ENCODE data around the gene SMARCC2.

Gene SMARCC2

GRCh38 chr12:56152132-56152755, 37.0 kb downstream of the SMARCC2 start, which contains the start of gene MYL6B:
TSS of gene MYL6B (plus strand) at chr12:56152587. CDS start at chr12:56153919, 1,332 bp downstream.
- DNase-seq (ENCODE audit: low read depth, low spot score) = peak; percentile 90

GRCh38 chr12:56151672-56152131, 37.6 kb downstream of the SMARCC2 start:
- peak; percentile 44 for DNase-seq (ENCODE audit: low read depth, low spot score)

GRCh38 chr12:56150563-56150962, 38.7 kb downstream of the SMARCC2 start:
- no peak for DNase-seq (ENCODE audit: low read depth, low spot score)

GRCh38 chr12:56146492-56147460, 42.5 kb downstream of the SMARCC2 start:
- DNase-seq (ENCODE audit: low read depth, low spot score) = no peak

- no peak for DNase-seq (ENCODE audit: low read depth, low spot score)
Observed at GRCh38 chr12:56145217-56145616, 44.1 kb downstream of the SMARCC2 start.

GRCh38 chr12:56143870-56144269, 45.4 kb downstream of the SMARCC2 start:
- no peak for DNase-seq (ENCODE audit: low read depth, low spot score)

GRCh38 chr12:56143217-56143616, 46.1 kb downstream of the SMARCC2 start:
- DNase-seq (ENCODE audit: low read depth, low spot score) = no peak

- DNase-seq (ENCODE audit: low read depth, low spot score) = no peak
Observed at GRCh38 chr12:56141946-56142784, 47.1 kb downstream of the SMARCC2 start.

GRCh38 chr12:56137853-56138571, 51.3 kb downstream of the SMARCC2 start:
- no peak for DNase-seq (ENCODE audit: low read depth, low spot score)

GRCh38 chr12:56134897-56135296, 54.4 kb downstream of the SMARCC2 start:
- DNase-seq (ENCODE audit: low read depth, low spot score) = no peak

GRCh38 chr12:56130876-56131275, 58.4 kb downstream of the SMARCC2 start:
- no peak for DNase-seq (ENCODE audit: low read depth, low spot score)

GRCh38 chr12:56129942-56130495, 59.3 kb downstream of the SMARCC2 start:
- DNase-seq (ENCODE audit: low read depth, low spot score) = no peak

- DNase-seq (ENCODE audit: low read depth, low spot score) = peak; percentile 43
Observed at GRCh38 chr12:56129206-56129941, 59.9 kb downstream of the SMARCC2 start.

- DNase-seq (ENCODE audit: low read depth, low spot score) = no peak
Observed at GRCh38 chr12:56128670-56129205, 60.5 kb downstream of the SMARCC2 start.

- DNase-seq (ENCODE audit: low read depth, low spot score) = peak; percentile 97
Observed at GRCh38 chr12:56127888-56128669, 61.2 kb downstream of the SMARCC2 start, which contains the start of gene ESYT1. TSS of gene ESYT1 (plus strand) at chr12:56128267. CDS start at chr12:56128320, 53 bp downstream.

GRCh38 chr12:56127485-56127887, 61.8 kb downstream of the SMARCC2 start:
- DNase-seq (ENCODE audit: low read depth, low spot score) = no peak

- no peak for DNase-seq (ENCODE audit: low read depth, low spot score)
Observed at GRCh38 chr12:56126732-56127239, 62.5 kb downstream of the SMARCC2 start.

GRCh38 chr12:56124133-56124532, 65.2 kb downstream of the SMARCC2 start:
- no peak for DNase-seq (ENCODE audit: low read depth, low spot score)

GRCh38 chr12:56122637-56123036, 66.6 kb downstream of the SMARCC2 start:
- no peak for DNase-seq (ENCODE audit: low read depth, low spot score)
